Neural cell (in vitro differentiated cells): ENCODE data around the gene ALOX5. TPM values are rescaled to one million over a fixed set of nuclear protein-coding genes. Genes with fewer than 3 reads are reported as not detected.

Experiments used
- H2AFZ ChIP-seq: fragments of 200-600, 300-800 bp; sonication (generic), shearing (Covaris generic); 2 replicates; pipeline ENCODE4 v1.6.0; 2014; ENCODE audit warnings: low read depth, mild to moderate bottlenecking, antibody characterized with exemption, low read length, moderate library complexity
- H3F3A ChIP-seq: fragments of 200-600 bp; shearing (Covaris generic); 2 replicates; pipeline ENCODE4 v1.6.1; 2016; ENCODE audit warnings: mild to moderate bottlenecking, moderate library complexity, mixed read lengths, antibody characterized with exemption, low read length; ENCODE audit not compliant: insufficient read depth, poor library complexity, severe bottlenecking
- H3K27ac ChIP-seq: fragments of 200-600, 300-800 bp; sonication (generic), shearing (Covaris generic); 2 replicates; pipeline ENCODE4 v1.5.1; 2014; ENCODE audit warnings: mild to moderate bottlenecking, low read length, moderate library complexity
- H3K27me3 ChIP-seq: fragments of 300-800, 200-600 bp; sonication (generic), shearing (Covaris generic); 2 replicates; pipeline ENCODE4 v1.6.0; 2014; ENCODE audit warnings: mild to moderate bottlenecking, low read depth, low read length, moderate library complexity; ENCODE audit not compliant: insufficient read depth
- H3K36me3 ChIP-seq: fragments of 300-800, 200-600 bp; sonication (generic), shearing (Covaris generic); 2 replicates; pipeline ENCODE4 v1.5.1; 2014; ENCODE audit warnings: mild to moderate bottlenecking, antibody characterized with exemption, low read length, moderate library complexity; ENCODE audit not compliant: insufficient read depth
- H3K4me2 ChIP-seq: fragments of 300-800, 200-600 bp; sonication (generic), shearing (Covaris generic); 2 replicates; pipeline ENCODE4 v1.6.0; 2014; ENCODE audit warnings: mild to moderate bottlenecking, low read length
- H3K4me3 ChIP-seq: fragments of 300-800, 200-600 bp; sonication (generic), shearing (Covaris generic); 2 replicates; pipeline ENCODE4 v1.5.1; 2014; ENCODE audit warnings: mild to moderate bottlenecking, low read length, moderate library complexity
- H3K79me2 ChIP-seq: fragments of 200-600 bp; shearing (Covaris generic); replicated peaks from 2 replicates; pipeline ENCODE4 v1.6.0; 2014; ENCODE audit warnings: mild to moderate bottlenecking, low read length, moderate library complexity; ENCODE audit not compliant: insufficient read depth
- H3K9ac ChIP-seq: fragments of 300-800, 200-600 bp; sonication (generic), shearing (Covaris generic); 2 replicates; pipeline ENCODE4 v1.6.1; 2016; ENCODE audit warnings: mild to moderate bottlenecking, low read length, mixed read lengths
- H3K9me2 ChIP-seq: fragments of 200-600 bp; shearing (Covaris generic); 2 replicates; pipeline ENCODE4 v1.6.1; 2016; ENCODE audit warnings: mild to moderate bottlenecking, low read length, mixed read lengths; ENCODE audit not compliant: insufficient read depth
- H3K9me3 ChIP-seq: fragments of 200-600, 300-800 bp; sonication (generic), shearing (Covaris generic); 2 replicates; pipeline ENCODE4 v1.6.1; 2016; ENCODE audit warnings: mild to moderate bottlenecking, mixed run types, low read length, moderate library complexity, mixed read lengths
- H4K20me1 ChIP-seq: fragments of 200-600 bp; shearing (Covaris generic); 2 replicates; pipeline ENCODE4 v1.6.1; 2016; ENCODE audit warnings: mild to moderate bottlenecking, mixed run types; ENCODE audit not compliant: insufficient read depth
- CTCF ChIP-seq: fragments of 450-650 bp; IDR thresholded peaks from 2 replicates; pipeline ENCODE4 v1.5.1; 2014; ENCODE audit warnings: antibody characterized with exemption, mild to moderate bottlenecking, moderate library complexity; ENCODE audit not compliant: poor library complexity, severe bottlenecking
- EP300 ChIP-seq: fragments of 450-650 bp; conservative IDR thresholded peaks from 2 replicates; pipeline ENCODE4 v1.6.1; 2014; ENCODE audit warnings: antibody characterized with exemption, mild to moderate bottlenecking, moderate library complexity; ENCODE audit not compliant: poor library complexity, severe bottlenecking
- EZH2 ChIP-seq: fragments of 200-600, 300-800 bp; shearing (Covaris generic), sonication (generic); IDR thresholded peaks from 2 replicates; pipeline ENCODE4 v1.6.1; 2014; ENCODE audit warnings: antibody characterized with exemption, low read length, borderline replicate concordance, mild to moderate bottlenecking; ENCODE audit not compliant: insufficient read depth, poor library complexity, severe bottlenecking
- MXI1 ChIP-seq: fragments of 450-650 bp; conservative IDR thresholded peaks from 2 replicates; pipeline ENCODE4 v1.6.1; 2014; ENCODE audit warnings: antibody characterized with exemption, mild to moderate bottlenecking; ENCODE audit not compliant: poor library complexity, severe bottlenecking
- POLR2AphosphoS5 ChIP-seq: IDR thresholded peaks from 2 replicates; pipeline ENCODE4 v1.6.1; 2012
- RAD21 ChIP-seq: fragments of 450-650 bp; conservative IDR thresholded peaks from 2 replicates; pipeline ENCODE4 v1.6.1; 2014; ENCODE audit warnings: antibody characterized with exemption, mild to moderate bottlenecking, moderate library complexity
- REST ChIP-seq: IDR thresholded peaks from 2 replicates; pipeline ENCODE4 v1.6.1; 2012; ENCODE audit warnings: borderline replicate concordance
- SMC3 ChIP-seq: fragments of 450-650 bp; conservative IDR thresholded peaks from 2 replicates; pipeline ENCODE4 v1.6.1; 2014; ENCODE audit warnings: antibody characterized with exemption, mild to moderate bottlenecking, moderate library complexity; ENCODE audit not compliant: poor library complexity
- TAF1 ChIP-seq: IDR thresholded peaks from 2 replicates; pipeline ENCODE4 v1.6.1; 2012; ENCODE audit warnings: low read depth
- polyA plus RNA-seq: library from polyadenylated mRNA; depleted of rRNA; stranded (reverse); fragments of >200 nt; gene quantifications from 2 replicates; pipeline ENCODE4 v1.2.3, GENCODE V29; 2014

ALOX5 gene
- polyA plus RNA-seq, 1 donor from 2014 or later = not detected

- H3K27ac ChIP-seq = no peak overlapping the region
- no peaks in the 10 kb centered on the region for H4K20me1 ChIP-seq
- no peak overlapping the region for H3K9ac ChIP-seq
- H3F3A ChIP-seq = no peaks in the 10 kb centered on the region
- H3K4me3 ChIP-seq = no peak overlapping the region
- H3K4me2 ChIP-seq = no peak overlapping the region
- H3K9me3 ChIP-seq = no peaks in the 10 kb centered on the region
- no peaks in the 10 kb centered on the region for H3K36me3 ChIP-seq
- no peak overlapping the region for H2AFZ ChIP-seq
- H3K79me2 ChIP-seq = no peaks in the 10 kb centered on the region
- H3K27me3 ChIP-seq = peaks cover 7% of the 10 kb centered on the region
- H3K9me2 ChIP-seq = no peaks in the 10 kb centered on the region
- TF ChIP-seq EP300 = no peak
- no peak for TF ChIP-seq POLR2AphosphoS5
- TF ChIP-seq MXI1 = no peak
- TF ChIP-seq RAD21 = no peak
- TF ChIP-seq EZH2 = no peak
- no peak for TF ChIP-seq REST
- TF ChIP-seq TAF1 = no peak
These were observed 50.0 kb downstream of the ALOX5 start for GRCh38 chr10:45423976-45424499.

GRCh38 chr10:45424668-45425404 lies 50.8 kb downstream of the ALOX5 start:
- no peaks in the 10 kb centered on the region for H3K9me3 ChIP-seq
- no peak overlapping the region for H3K4me2 ChIP-seq
- TF ChIP-seq POLR2AphosphoS5 = no peak
- TF ChIP-seq TAF1 = no peak
- TF ChIP-seq REST = no peak
- TF ChIP-seq MXI1 = no peak
- TF ChIP-seq RAD21 = no peak
- TF ChIP-seq CTCF = no peak
- no peak for TF ChIP-seq SMC3
- TF ChIP-seq EP300 = no peak
- TF ChIP-seq EZH2 = no peak
- no peaks in the 10 kb centered on the region for H3K9me2 ChIP-seq
- H4K20me1 ChIP-seq = no peaks in the 10 kb centered on the region
- H2AFZ ChIP-seq = no peak overlapping the region
- no peak overlapping the region for H3K4me3 ChIP-seq
- no peaks in the 10 kb centered on the region for H3K36me3 ChIP-seq
- H3K27me3 ChIP-seq = no peaks in the 10 kb centered on the region
- H3K79me2 ChIP-seq = no peaks in the 10 kb centered on the region
- no peak overlapping the region for H3K27ac ChIP-seq
- no peaks in the 10 kb centered on the region for H3F3A ChIP-seq
- H3K9ac ChIP-seq = no peak overlapping the region
